ENCODE results near the gene RPUSD3. TPM values are rescaled to one million over a fixed set of nuclear protein-coding genes. Genes with fewer than 3 reads are reported as not detected.

Gene RPUSD3
- total and polyA plus RNA-seq, 11 donors: 25.8 to 68.6 (median 35.6) TPM

DNA sequence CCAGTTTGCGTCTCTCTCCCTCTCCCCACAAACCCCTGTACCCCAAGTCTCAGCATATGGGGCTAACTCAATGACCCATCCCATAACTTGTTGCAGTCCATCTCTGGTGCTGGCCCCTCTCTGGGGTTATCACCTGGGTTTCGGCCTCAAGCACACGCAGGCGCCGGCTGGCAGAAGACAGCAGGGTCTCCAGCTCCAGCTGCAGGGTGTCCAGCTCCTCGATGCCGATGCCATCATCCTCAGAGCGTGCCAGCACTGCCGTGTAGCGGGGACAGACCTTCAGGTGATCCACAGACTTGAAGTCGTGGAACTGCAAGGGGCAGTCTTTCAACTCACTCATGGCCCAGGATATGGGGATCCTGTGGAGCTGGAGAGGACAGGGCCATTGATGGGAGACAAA lies 52.7 kb downstream of the RPUSD3 start:
- DNase-seq: no peak
- H3K4me1 ChIP-seq: peaks cover 0 to 43% (median 24%) of the 10 kb centered on the region in 12 donors
- 88 to 96% (median 90%) methylated on average over 6 to 11 of the region's 11 CpGs for WGBS, 4 donors

More for the DNA sequence above, 52.7 kb downstream of the RPUSD3 start:
- Histone ChIP-seq H3K36me3 (peaks cover 0 to 59% (median 51%) of the 10 kb centered on the region in 9 donors), H3K27me3 (no peaks in the 10 kb centered on the region), H3K27ac (peak overlapping the region in 5 of 12 donors; percentile 95 to 99 (median 98)), H3K9me3 (no peaks in the 10 kb centered on the region), H3K4me3 (peak overlapping the region in 2 of 12 donors; percentile 77 to 92)
- no peak for ATAC-seq
- intact Hi-C loops (cut with DNase I): loop anchor here in 6 of 10 donors (1.0 to 10.0 kb wide), 6 partner anchors 39 to 226 kb away; partner anchors contain the start of genes BRPF1 (in 3 of the 6), IL17RC (in 1 of the 6), OGG1 (in 1 of the 6) and RPUSD3 (in 1 of the 6)
- no peak for TF ChIP-seq POLR2A (IDR thresholded peaks at IDR 0.05)
- TF ChIP-seq, protein P1, sequence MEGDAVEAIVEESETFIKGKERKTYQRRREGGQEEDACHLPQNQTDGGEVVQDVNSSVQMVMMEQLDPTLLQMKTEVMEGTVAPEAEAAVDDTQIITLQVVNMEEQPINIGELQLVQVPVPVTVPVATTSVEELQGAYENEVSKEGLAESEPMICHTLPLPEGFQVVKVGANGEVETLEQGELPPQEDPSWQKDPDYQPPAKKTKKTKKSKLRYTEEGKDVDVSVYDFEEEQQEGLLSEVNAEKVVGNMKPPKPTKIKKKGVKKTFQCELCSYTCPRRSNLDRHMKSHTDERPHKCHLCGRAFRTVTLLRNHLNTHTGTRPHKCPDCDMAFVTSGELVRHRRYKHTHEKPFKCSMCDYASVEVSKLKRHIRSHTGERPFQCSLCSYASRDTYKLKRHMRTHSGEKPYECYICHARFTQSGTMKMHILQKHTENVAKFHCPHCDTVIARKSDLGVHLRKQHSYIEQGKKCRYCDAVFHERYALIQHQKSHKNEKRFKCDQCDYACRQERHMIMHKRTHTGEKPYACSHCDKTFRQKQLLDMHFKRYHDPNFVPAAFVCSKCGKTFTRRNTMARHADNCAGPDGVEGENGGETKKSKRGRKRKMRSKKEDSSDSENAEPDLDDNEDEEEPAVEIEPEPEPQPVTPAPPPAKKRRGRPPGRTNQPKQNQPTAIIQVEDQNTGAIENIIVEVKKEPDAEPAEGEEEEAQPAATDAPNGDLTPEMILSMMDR (IDR thresholded peaks at IDR 0.05): no peak

Other genes starting within 250 kb of the RPUSD3 start
- 10 to 100 TPM; 31.6 to 93.7 (median 46.3) TPM for gene MTMR14, start 194.5 kb downstream of the RPUSD3 start, total RNA-seq
- gene MTMR14, start 194.5 kb downstream of the RPUSD3 start, polyA plus RNA-seq: 10 to 100 TPM; 34.1 to 37.7 TPM
- not detected for gene CPNE9, start 140.2 kb downstream of the RPUSD3 start, total RNA-seq
- gene CPNE9, start 140.2 kb downstream of the RPUSD3 start, polyA plus RNA-seq: under 1 TPM in 1 of 2 donors, not detected in 1; 0.04 TPM
- 10 to 100 TPM in 6 of 9 donors, 1 to 10 TPM in 3; 9.0 to 17.8 (median 10.6) TPM for gene BRPF1, start 112.3 kb downstream of the RPUSD3 start, total RNA-seq
- 10 to 100 TPM in 1 of 2 donors, 1 to 10 TPM in 1; 5.5 to 12.0 TPM for gene BRPF1, start 112.3 kb downstream of the RPUSD3 start, polyA plus RNA-seq
- 10 to 100 TPM in 2 of 9 donors, 1 to 10 TPM in 7; 6.2 to 14.8 (median 8.3) TPM for gene OGG1, start 94.1 kb downstream of the RPUSD3 start, total RNA-seq
- 10 to 100 TPM in 1 of 2 donors, 1 to 10 TPM in 1; 9.8 to 12.2 TPM for gene OGG1, start 94.1 kb downstream of the RPUSD3 start, polyA plus RNA-seq
- gene CAMK1, start 74.1 kb downstream of the RPUSD3 start, total RNA-seq: 10 to 100 TPM in 7 of 9 donors, 1 to 10 TPM in 2; 9.7 to 26.3 (median 14.7) TPM
- 10 to 100 TPM; 13.8 to 17.5 TPM for gene CAMK1, start 74.1 kb downstream of the RPUSD3 start, polyA plus RNA-seq
- gene TADA3, start 51.5 kb downstream of the RPUSD3 start, total RNA-seq: 10 to 100 TPM; 32.8 to 61.5 (median 45.9) TPM
- 10 to 100 TPM; 37.2 to 53.3 TPM for gene TADA3, start 51.5 kb downstream of the RPUSD3 start, polyA plus RNA-seq
- 100 to 1,000 TPM in 1 of 9 donors, 10 to 100 TPM in 8; 48.8 to 147 (median 79.7) TPM for gene ARPC4, start 50.9 kb downstream of the RPUSD3 start, total RNA-seq
- 100 to 1,000 TPM in 1 of 2 donors, 10 to 100 TPM in 1; 30.0 to 151 TPM for gene ARPC4, start 50.9 kb downstream of the RPUSD3 start, polyA plus RNA-seq
- gene TTLL3, start 33.7 kb downstream of the RPUSD3 start, total RNA-seq: 10 to 100 TPM in 5 of 9 donors, 1 to 10 TPM in 4; 7.0 to 30.3 (median 11.8) TPM
- 10 to 100 TPM in 1 of 2 donors, 1 to 10 TPM in 1; 4.7 to 17.3 TPM for gene TTLL3, start 33.7 kb downstream of the RPUSD3 start, polyA plus RNA-seq
- gene CIDEC, start 36.2 kb upstream of the RPUSD3 start, total RNA-seq: 10 to 100 TPM in 2 of 9 donors, 1 to 10 TPM in 4, under 1 TPM in 1, not detected in 2; 0.72 to 59.0 (median 1.6) TPM
- 10 to 100 TPM in 1 of 2 donors, 1 to 10 TPM in 1; 4.0 to 17.5 TPM for gene CIDEC, start 36.2 kb upstream of the RPUSD3 start, polyA plus RNA-seq
- 10 to 100 TPM; 15.1 to 40.3 (median 21.2) TPM for gene JAGN1, start 46.6 kb upstream of the RPUSD3 start, total RNA-seq
- gene JAGN1, start 46.6 kb upstream of the RPUSD3 start, polyA plus RNA-seq: 10 to 100 TPM; 20.8 to 77.3 TPM
- 1 to 10 TPM in 4 of 9 donors, under 1 TPM in 5; 0.65 to 6.9 (median 0.79) TPM for gene IL17RE, start 58.8 kb upstream of the RPUSD3 start, total RNA-seq
- gene IL17RE, start 58.8 kb upstream of the RPUSD3 start, polyA plus RNA-seq: 1 to 10 TPM in 1 of 2 donors, under 1 TPM in 1; 0.95 to 1.3 TPM
- 10 to 100 TPM; 20.6 to 45.3 (median 29.2) TPM for gene IL17RC, start 73.1 kb upstream of the RPUSD3 start, total RNA-seq
- gene IL17RC, start 73.1 kb upstream of the RPUSD3 start, polyA plus RNA-seq: 10 to 100 TPM; 34.7 to 42.1 TPM
- 10 to 100 TPM; 45.9 to 77.8 (median 60.6) TPM for gene CRELD1, start 89.8 kb upstream of the RPUSD3 start, total RNA-seq
- gene CRELD1, start 89.8 kb upstream of the RPUSD3 start, polyA plus RNA-seq: 10 to 100 TPM; 61.8 to 71.8 TPM
- gene PRRT3, start 108.4 kb upstream of the RPUSD3 start, total RNA-seq: 1 to 10 TPM in 4 of 9 donors, under 1 TPM in 5; 0.39 to 2.3 (median 0.81) TPM
- gene PRRT3, start 108.4 kb upstream of the RPUSD3 start, polyA plus RNA-seq: under 1 TPM; 0.44 to 0.46 TPM
- gene EMC3, start 142.8 kb upstream of the RPUSD3 start, total RNA-seq: 100 to 1,000 TPM in 2 of 9 donors, 10 to 100 TPM in 7; 54.9 to 109 (median 74.7) TPM
- 100 to 1,000 TPM in 1 of 2 donors, 10 to 100 TPM in 1; 41.8 to 164 TPM for gene EMC3, start 142.8 kb upstream of the RPUSD3 start, polyA plus RNA-seq
- 1 to 10 TPM in 4 of 9 donors, under 1 TPM in 5; 0.12 to 4.4 (median 0.97) TPM for gene FANCD2, start 182.4 kb upstream of the RPUSD3 start, total RNA-seq
- under 1 TPM; 0.62 to 0.80 TPM for gene FANCD2, start 182.4 kb upstream of the RPUSD3 start, polyA plus RNA-seq